Spleen (tissue), 11 donors: Measurements from ENCODE around the gene CYGB. TPM values are rescaled to one million over a fixed set of nuclear protein-coding genes. Genes with fewer than 3 reads are reported as not detected.
A peak's percentile ranks its signal among the peaks of the same experiment; 100 is the strongest.

ENCODE experiments used
- DNase-seq: peaks from one replicate; pipeline ENCODE4 v3.0.0-alpha.2; 2020
- H3K27ac ChIP-seq, 8 donors: fragments of 200-600 bp; sonication (generic) in 7 of 8; 1 replicate in 4 of 8; 2 replicates in 4 of 8; pipeline versions ENCODE4 v1.5.0 to v1.8.0; 2016 to 2021; ENCODE audit warnings: inconsistent platforms in 4 of 8, mild to moderate bottlenecking in 4 of 8, moderate library complexity in 1 of 8
- H3K27me3 ChIP-seq, 7 donors: fragments of 200-600 bp; sonication (generic) in 6 of 7; replicated peaks in 1 of 7; 1 replicate in 4 of 7; 2 replicates in 3 of 7; pipeline versions ENCODE4 v1.5.0 to v1.8.0; 2016 to 2021; ENCODE audit warnings: inconsistent platforms in 3 of 7, mild to moderate bottlenecking in 1 of 7
- H3K36me3 ChIP-seq, 6 donors: fragments of 200-600 bp; sonication (generic) in 5 of 6; 1 replicate in 4 of 6; 2 replicates in 2 of 6; pipeline versions ENCODE4 v1.5.0 to v1.8.0; 2016 to 2021; ENCODE audit warnings: inconsistent platforms in 2 of 6
- H3K4me1 ChIP-seq, 6 donors: fragments of 200-600 bp; sonication (generic) in 5 of 6; 1 replicate in 3 of 6; 2 replicates in 3 of 6; pipeline versions ENCODE4 v1.5.0 to v1.8.0; 2016 to 2021; ENCODE audit warnings: inconsistent platforms in 3 of 6
- H3K4me3 ChIP-seq, 8 donors: fragments of 200-600 bp; sonication (generic) in 7 of 8; 1 replicate in 4 of 8; 2 replicates in 4 of 8; pipeline versions ENCODE4 v1.5.0 to v1.8.0; 2016 to 2021; ENCODE audit warnings: inconsistent platforms in 4 of 8, mild to moderate bottlenecking in 4 of 8, moderate library complexity in 2 of 8
- H3K9me3 ChIP-seq, 8 donors: fragments of 200-600 bp; sonication (generic) in 7 of 8; 1 replicate in 4 of 8; 2 replicates in 4 of 8; pipeline versions ENCODE4 v1.5.0 to v1.8.0; 2016 to 2021; ENCODE audit warnings: inconsistent platforms in 4 of 8
- CTCF ChIP-seq, 11 experiments: fragments of 200-600 bp in 7 of 11; fragments of 450-650 bp in 4 of 11; sonication (generic) in 4 of 11; IDR thresholded peaks in 8 of 11; conservative IDR thresholded peaks in 3 of 11; 1 replicate in 7 of 11; 2 replicates in 4 of 11; pipeline versions ENCODE4 v1.4.0 to v1.8.0; 2016 to 2021; ENCODE audit warnings: antibody characterized with exemption in 11 of 11, inconsistent platforms in 4 of 11, mild to moderate bottlenecking in 1 of 11
- POLR2A ChIP-seq, 3 donors: fragments of 450-650 bp; IDR thresholded peaks; one replicate each; pipeline ENCODE4 v1.5.1; 2017; ENCODE audit warnings: antibody characterized with exemption in 3 of 3, mild to moderate bottlenecking in 1 of 3
- POLR2AphosphoS5 ChIP-seq, 3 donors: sonication (generic); formaldehyde crosslinking; IDR thresholded peaks; one replicate each; pipeline ENCODE4 v1.5.1; 2017; ENCODE audit warnings: antibody characterized with exemption in 3 of 3
- WGBS, 5 donors: extraction: QIAGEN DNeasy Blood & Tissue Kit in 3 of 5; methylation state at CpG; one replicate each; pipeline versions ENCODE4 v1.1.5 to v1.1.7; 2013 to 2018; 5-methylcytosine and 5-hydroxymethylcytosine counted together
- intact Hi-C: fragments of 100-400 bp; cut with DNase I; formaldehyde crosslinking; loops from one replicate; pipeline ENCODE4 v1.15.0; 2023; ENCODE audit warnings: low total_unique reads
- polyA plus RNA-seq, 3 donors: library from polyadenylated mRNA; stranded (reverse); fragments of 200-250 nt; gene quantifications; one replicate each; pipeline ENCODE4 v1.2.1, GENCODE V29; 2013
- total RNA-seq, 7 donors: library from RNA; depleted of rRNA in 3 of 7; stranded (reverse); fragments of >200 nt in 3 of 7; fragmentation: NEBNext Ultra II Directional in 4 of 7; extraction: Animal tissue kit (Norgen Biotek cat#: 25700) in 4 of 7; gene quantifications; one replicate each; pipeline versions ENCODE4 v1.1.0 to v1.2.1, GENCODE V29; 2016 to 2021
- donor health status: healthy with polysubstance abuse.
- donor health status: DM: no; HTN: no; CAD: no; lungs with moderate emphysema.
- donor health status: DM: no; HTN: no; CAD: no.
- donor health status: Bipolar disorder and iron deficiency.
- donor health status: healthy.
- donor health status: DM: no; HTN: no; CAD: no.
- donor health status: DM: yes; HTN: yes; CAD: no.

Gene CYGB
- total and polyA plus RNA-seq, 10 donors = 3.5 to 21.0 (median 7.7) TPM

- intact Hi-C loops = no loop called here
- Histone ChIP-seq H3K4me3 (no peak overlapping the region), H3K27me3 (peaks cover 0 to 13% (median 0%) of the 10 kb centered on the region in 7 donors), H3K36me3 (no peaks in the 10 kb centered on the region), H3K9me3 (no peaks in the 10 kb centered on the region), H3K4me1 (peaks cover 28 to 77% (median 52%) of the 10 kb centered on the region in 6 donors), H3K27ac (peak overlapping the region; percentile 35 to 99 (median 92))
- TF ChIP-seq POLR2A (IDR thresholded peaks at IDR 0.05) (no peak), POLR2AphosphoS5 (IDR thresholded peaks at IDR 0.05) (peak in 2 of 3 donors; percentile 12 to 29)
- WGBS, 5 donors = 76 to 83% (median 80%) methylated on average over 16 to 32 of the region's 32 CpGs
- no peak for DNase-seq
Observed at GRCh38 chr17:76530811-76531485, 6.6 kb downstream of the CYGB start.

GRCh38 chr17:76530095-76530723, 7.3 kb downstream of the CYGB start:
- 63 to 79% (median 77%) methylated on average over 12 to 23 of the region's 23 CpGs for WGBS, 5 donors
- Histone ChIP-seq H3K9me3 (no peaks in the 10 kb centered on the region), H3K27ac (peak overlapping the region; percentile 80 to 99 (median 92)), H3K4me1 (peaks cover 29 to 75% (median 52%) of the 10 kb centered on the region in 6 donors), H3K36me3 (no peaks in the 10 kb centered on the region), H3K4me3 (no peak overlapping the region), H3K27me3 (peaks cover 0 to 11% (median 0%) of the 10 kb centered on the region in 7 donors)
- intact Hi-C loops = no loop called here
- peak in 2 of 3 donors; percentile 5 to 13 for TF ChIP-seq POLR2AphosphoS5 (IDR thresholded peaks at IDR 0.05)
- no peak for TF ChIP-seq CTCF (IDR thresholded peaks at IDR 0.05 in 8 of 11, conservative IDR thresholded peaks at IDR 0.05 in 3 of 11)
- no peak for DNase-seq

- 48 to 56% (median 52%) methylated on average over 16 to 20 of the region's 20 CpGs for WGBS, 5 donors
- H3K27ac ChIP-seq = peak overlapping the region; percentile 80 to 99 (median 92)
- peaks cover 37 to 77% (median 58%) of the 10 kb centered on the region in 6 donors for H3K4me1 ChIP-seq
- no peaks in the 10 kb centered on the region for H3K36me3 ChIP-seq
- H3K4me3 ChIP-seq = peak overlapping the region in 2 of 8 donors; percentile 40 to 66
- no peaks in the 10 kb centered on the region for H3K9me3 ChIP-seq
- peak; percentile 84 for DNase-seq
- intact Hi-C loops = no loop called here
- peaks cover 0 to 11% (median 0%) of the 10 kb centered on the region in 7 donors for H3K27me3 ChIP-seq
- peak; percentile 47 to 75 (median 70) for TF ChIP-seq POLR2AphosphoS5 (IDR thresholded peaks at IDR 0.05)
- TF ChIP-seq POLR2A (IDR thresholded peaks at IDR 0.05) = no peak
Observed at GRCh38 chr17:76529224-76530094, 8.1 kb downstream of the CYGB start.

GRCh38 chr17:76528528-76529223, 8.8 kb downstream of the CYGB start:
- 50 to 58% (median 53%) methylated on average over 31 of the region's 31 CpGs for WGBS, 5 donors
- DNase-seq = peak; percentile 84
- Histone ChIP-seq H3K9me3 (no peaks in the 10 kb centered on the region), H3K4me1 (peaks cover 37 to 85% (median 62%) of the 10 kb centered on the region in 6 donors), H3K36me3 (no peaks in the 10 kb centered on the region), H3K27ac (peak overlapping the region; percentile 80 to 99 (median 92)), H3K27me3 (peaks cover 0 to 11% (median 0%) of the 10 kb centered on the region in 7 donors), H3K4me3 (peak overlapping the region in 7 of 8 donors; percentile 22 to 66 (median 37))
- intact Hi-C loops = no loop called here
- TF ChIP-seq POLR2A (IDR thresholded peaks at IDR 0.05) = no peak
- peak in 2 of 11 experiments; percentile 11 to 25 for TF ChIP-seq CTCF (IDR thresholded peaks at IDR 0.05 in 8 of 11, conservative IDR thresholded peaks at IDR 0.05 in 3 of 11)
- TF ChIP-seq POLR2AphosphoS5 (IDR thresholded peaks at IDR 0.05) = peak in 1 of 3 donors; percentile 8
